SIG-M5 treated with dmso at 0.1 percent for 504 hours (cell line): ENCODE results near the gene EGR2.

Source experiments
- DNase-seq: peaks from one replicate; lab custom pipeline; 2025; ENCODE audit not compliant: unreplicated experiment; lab: John Stamatoyannopoulos, UW

The EGR2 gene

GRCh38 chr10:62818426-62819011 lies 2.4 kb upstream of the EGR2 start:
- no peak for DNase-seq

- peak; percentile 28 for DNase-seq
These were observed 1.7 kb upstream of the EGR2 start for GRCh38 chr10:62817766-62818425.

GRCh38 chr10:62817121-62817765 lies 1.1 kb upstream of the EGR2 start:
- no peak for DNase-seq

DNA sequence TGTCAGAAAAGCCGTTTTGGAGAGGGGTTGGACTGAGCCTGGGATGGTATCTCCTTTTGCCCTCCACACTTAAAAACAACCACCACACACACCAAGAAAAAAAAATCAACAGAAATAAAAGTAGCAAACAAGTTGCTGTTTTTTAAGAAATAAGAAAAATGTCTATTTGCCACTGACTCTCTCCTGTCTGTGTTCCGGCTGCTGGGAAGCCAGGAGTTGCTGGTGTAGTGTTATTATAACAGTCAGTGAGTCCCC lies 163 bp downstream of the EGR2 start:
- DNase-seq = no peak

DNA sequence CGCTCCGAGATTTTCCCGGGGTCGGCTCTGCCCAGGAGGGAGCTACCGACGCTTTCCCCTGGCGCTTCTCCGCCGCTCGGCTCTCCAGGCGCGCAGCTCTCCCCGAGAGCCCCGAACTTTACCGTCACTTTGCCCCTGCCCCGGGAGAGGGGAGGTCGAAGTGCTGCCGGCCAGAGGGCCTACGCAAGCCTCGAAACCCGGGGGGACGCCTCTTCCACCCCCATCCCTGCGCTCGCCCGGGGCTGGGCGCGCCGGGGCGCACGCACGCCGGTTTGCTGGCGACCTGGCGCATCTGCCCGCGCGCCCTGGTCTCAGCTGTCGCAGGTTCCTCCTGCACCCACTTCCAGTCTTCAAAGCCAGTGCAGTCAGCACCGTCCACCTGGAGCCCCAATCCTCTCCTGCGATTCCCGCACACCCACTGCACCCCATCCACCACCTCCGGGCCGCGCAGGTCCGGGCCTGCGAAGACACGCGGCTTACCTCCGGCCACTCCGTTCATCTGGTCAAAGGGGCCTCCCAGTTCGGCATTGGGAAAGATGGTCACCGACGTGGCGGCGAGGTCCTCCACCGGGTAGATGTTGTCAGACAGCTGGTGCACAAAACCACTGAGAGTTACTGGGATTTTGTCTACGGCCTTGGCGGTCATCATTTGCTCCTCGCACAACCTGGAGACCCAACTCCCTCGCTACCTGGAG lies 638 bp downstream of the EGR2 start:
- DNase-seq = no peak

- DNase-seq = no peak
These were observed 1.3 kb downstream of the EGR2 start for GRCh38 chr10:62814756-62815380.

DNA sequence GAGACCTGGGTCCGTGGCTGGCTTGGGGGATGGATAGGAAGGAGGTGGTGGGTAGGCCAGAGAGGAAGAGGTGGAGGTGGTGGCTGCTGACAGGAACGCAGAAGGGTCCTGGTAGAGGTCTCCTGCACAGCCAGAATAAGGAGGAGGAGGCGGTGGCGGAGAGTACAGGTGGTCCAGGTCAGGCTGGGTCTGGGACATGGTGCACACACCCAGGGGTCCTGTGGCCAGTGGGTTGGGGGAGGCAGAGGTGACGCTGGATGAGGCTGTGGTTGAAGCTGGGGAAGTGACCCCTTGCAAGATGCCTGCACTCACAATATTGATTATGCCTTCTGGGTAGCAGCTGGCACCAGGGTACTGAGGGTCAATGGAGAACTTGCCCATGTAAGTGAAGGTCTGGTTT lies 2.2 kb downstream of the EGR2 start:
- no peak for DNase-seq

DNA sequence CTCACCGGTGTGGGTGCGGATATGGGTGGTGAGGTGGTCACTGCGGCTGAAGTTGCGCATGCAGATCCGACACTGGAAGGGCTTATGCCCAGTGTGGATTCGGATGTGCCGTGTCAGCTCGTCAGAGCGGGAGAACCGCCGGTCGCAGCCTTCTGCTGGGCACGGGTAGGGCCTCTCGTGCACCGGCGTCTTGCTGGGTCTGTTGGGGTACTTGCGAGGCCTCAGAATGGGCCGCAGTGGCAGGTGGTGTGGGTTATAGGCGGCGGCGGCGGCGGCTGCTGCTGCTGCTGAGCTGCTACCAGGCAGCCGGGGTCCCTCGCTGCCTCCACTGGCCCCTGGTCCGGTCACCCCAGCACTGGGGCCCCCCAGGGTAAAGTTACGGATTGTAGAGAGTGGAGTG lies 2.7 kb downstream of the EGR2 start:
- DNase-seq = no peak

DNA sequence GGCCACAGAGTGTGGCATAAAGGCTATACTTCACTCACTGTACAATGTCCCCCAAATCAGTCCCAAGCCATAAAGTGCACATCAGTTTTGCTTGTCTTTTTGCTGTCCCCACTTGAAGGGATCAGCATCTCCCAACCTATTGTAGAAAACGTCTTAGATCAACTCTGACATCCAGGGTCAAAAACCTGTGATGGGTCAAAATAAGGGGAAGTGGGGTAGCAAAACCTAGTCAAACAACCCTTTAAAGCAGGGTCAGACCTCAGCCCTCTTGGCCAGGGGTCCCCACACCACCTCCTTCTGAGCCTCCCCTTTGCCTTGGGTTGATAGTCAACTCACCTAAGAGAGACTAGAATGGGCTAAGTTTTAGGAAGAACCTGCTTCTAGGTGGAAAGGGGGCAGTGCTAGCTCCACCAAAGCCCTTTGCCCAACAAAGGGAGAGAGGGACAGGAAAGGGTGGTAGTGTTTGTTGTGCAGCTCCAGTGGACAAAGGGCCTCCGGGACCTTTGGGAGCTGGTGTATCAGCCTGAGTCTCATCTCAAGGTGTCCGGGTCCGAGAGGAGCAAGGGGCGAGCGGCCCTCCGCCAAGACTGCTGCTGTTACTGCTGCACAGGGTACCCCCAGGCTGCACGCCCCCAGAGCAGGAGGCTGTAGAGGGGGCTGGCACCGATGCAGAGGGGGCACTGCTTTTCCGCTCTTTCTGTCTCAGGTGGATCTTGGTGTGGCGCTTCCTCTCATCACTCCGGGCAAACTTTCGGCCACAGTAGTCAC lies 3.3 kb downstream of the EGR2 start:
- DNase-seq = no peak

- no peak for DNase-seq
These were observed 4.8 kb downstream of the EGR2 start for GRCh38 chr10:62811159-62811875.

DNA sequence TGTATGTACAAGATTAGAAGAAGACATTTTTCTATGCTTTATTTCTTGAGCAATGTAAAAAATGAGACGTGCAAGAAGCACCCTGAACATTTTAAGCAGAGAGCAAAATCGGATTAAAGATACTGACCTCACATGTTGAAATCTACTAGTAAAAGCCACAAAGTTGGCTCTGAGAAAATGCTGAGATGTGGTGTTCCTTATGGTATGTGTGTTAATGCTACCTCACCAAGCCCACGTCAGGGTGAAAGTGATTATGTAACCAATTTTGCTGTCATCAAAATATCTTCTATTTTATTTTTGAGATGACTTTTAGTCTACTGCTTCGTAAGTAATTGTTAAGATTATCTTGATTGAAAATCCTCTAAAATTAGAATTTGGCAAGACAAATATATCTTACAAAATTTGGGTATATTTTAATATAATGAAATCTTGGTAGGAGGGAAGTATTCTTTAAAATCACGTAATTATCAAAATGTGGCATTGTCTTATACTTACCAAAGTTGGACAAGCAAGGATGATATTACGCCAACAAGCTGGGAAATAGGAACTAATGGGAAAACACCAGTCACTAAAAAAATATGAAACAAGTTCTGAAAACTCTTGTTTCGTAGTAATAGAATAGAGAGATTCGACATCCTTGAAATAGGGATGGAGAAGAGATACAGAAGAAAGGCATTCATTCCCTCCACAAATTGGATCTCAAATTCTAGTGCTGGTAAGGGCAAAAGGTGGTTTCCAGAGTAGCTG lies 5.8 kb downstream of the EGR2 start:
- DNase-seq = no peak

- no peak for DNase-seq
These were observed 9.9 kb downstream of the EGR2 start for GRCh38 chr10:62806251-62806650.

- peak; percentile 47 for DNase-seq
These were observed 10.7 kb downstream of the EGR2 start for GRCh38 chr10:62805231-62806099.

- peak; percentile 63 for DNase-seq
These were observed 11.6 kb downstream of the EGR2 start, which contains the start of gene ADO for GRCh38 chr10:62804356-62805230. TSS of gene ADO (plus strand) at chr10:62804720. CDS start at chr10:62805060, 340 bp downstream.

DNA sequence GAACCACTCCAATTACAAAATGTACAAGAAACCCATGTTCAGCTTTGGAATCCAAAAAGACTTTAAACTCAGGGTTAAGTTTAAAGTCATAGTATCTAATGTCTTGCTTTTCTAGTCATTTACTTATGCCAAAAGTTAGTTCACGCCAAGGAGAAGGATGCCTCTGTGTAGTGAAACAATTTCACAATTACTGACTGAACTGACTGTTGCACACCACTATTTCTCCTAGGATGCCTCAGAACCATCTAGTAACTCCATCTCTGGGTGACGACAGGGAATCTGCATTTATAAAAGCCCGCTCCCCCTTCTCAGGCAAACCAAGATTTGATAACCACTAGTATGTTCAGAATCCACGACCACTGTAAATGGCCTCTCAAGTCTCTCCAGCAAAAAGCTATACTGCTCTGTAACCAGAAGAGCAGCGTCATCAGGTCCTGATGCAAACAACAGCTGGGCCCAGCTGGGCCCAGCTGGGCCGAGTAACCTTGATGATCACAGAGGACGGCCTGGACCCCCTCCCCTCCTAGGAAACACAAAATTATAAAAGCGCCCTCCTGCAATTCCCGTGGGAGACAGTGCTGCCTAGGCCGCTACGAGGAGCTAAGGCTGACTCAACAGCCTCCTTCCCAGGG lies 12.3 kb downstream of the EGR2 start:
- DNase-seq = peak; percentile 9

GRCh38 chr10:62801871-62802270 lies 14.3 kb downstream of the EGR2 start:
- DNase-seq = no peak

GRCh38 chr10:62796896-62797295 lies 19.3 kb downstream of the EGR2 start:
- no peak for DNase-seq
